GM21381 (cell line): Measurements from ENCODE around the gene MCM8.

Source experiments
- ATAC-seq: cut with Tn5 transposase; IDR thresholded peaks from one replicate; pipeline ENCODE4 v1.9.1; 2021; ENCODE audit warnings: mild to moderate bottlenecking, moderate library complexity; ENCODE audit not compliant: unreplicated experiment

MCM8 gene

GRCh38 chr20:5945963-5946362, 4.5 kb upstream of the MCM8 start:
- no peak for ATAC-seq

- no peak for ATAC-seq
Observed at GRCh38 chr20:5947276-5947675, 3.2 kb upstream of the MCM8 start.

GRCh38 chr20:5949943-5950270, 545 bp upstream of the MCM8 start:
- ATAC-seq: no peak

- no peak for ATAC-seq
Observed at GRCh38 chr20:5967469-5967868, 17.0 kb downstream of the MCM8 start.

GRCh38 chr20:5968462-5968861, 18.0 kb downstream of the MCM8 start:
- ATAC-seq: no peak

- ATAC-seq: no peak
Observed at GRCh38 chr20:5969348-5969935, 19.0 kb downstream of the MCM8 start.

GRCh38 chr20:5969940-5970339, 19.5 kb downstream of the MCM8 start:
- ATAC-seq: no peak

GRCh38 chr20:5970381-5970780, 19.9 kb downstream of the MCM8 start:
- no peak for ATAC-seq

GRCh38 chr20:5971203-5971602, 20.8 kb downstream of the MCM8 start:
- ATAC-seq: no peak

GRCh38 chr20:5973172-5973571, 22.7 kb downstream of the MCM8 start:
- ATAC-seq: no peak

- no peak for ATAC-seq
Observed at GRCh38 chr20:5973971-5974370, 23.5 kb downstream of the MCM8 start.

GRCh38 chr20:5974531-5974930, 24.1 kb downstream of the MCM8 start:
- ATAC-seq: no peak

GRCh38 chr20:5975778-5976177, 25.3 kb downstream of the MCM8 start:
- no peak for ATAC-seq

- no peak for ATAC-seq
Observed at GRCh38 chr20:5977223-5977622, 26.8 kb downstream of the MCM8 start.

GRCh38 chr20:5977975-5978374, 27.5 kb downstream of the MCM8 start:
- ATAC-seq: no peak

GRCh38 chr20:5979801-5980200, 29.3 kb downstream of the MCM8 start:
- no peak for ATAC-seq

GRCh38 chr20:5980720-5981538, 30.5 kb downstream of the MCM8 start:
- ATAC-seq: no peak

- no peak for ATAC-seq
Observed at GRCh38 chr20:5987383-5987782, 36.9 kb downstream of the MCM8 start.

GRCh38 chr20:5989539-5989938, 39.1 kb downstream of the MCM8 start:
- no peak for ATAC-seq

- ATAC-seq: no peak
Observed at GRCh38 chr20:5990946-5991345, 40.5 kb downstream of the MCM8 start.

- ATAC-seq: no peak
Observed at GRCh38 chr20:5991623-5992441, 41.4 kb downstream of the MCM8 start.

- peak; percentile 97 for ATAC-seq
Observed at GRCh38 chr20:5996765-5997164, 46.3 kb downstream of the MCM8 start.
